Osteocyte (in vitro differentiated cells): ENCODE data around the gene TCERG1L. TPM values are rescaled to one million over a fixed set of nuclear protein-coding genes. Genes with fewer than 3 reads are reported as not detected.

ENCODE experiments used
- DNase-seq: peaks from one replicate; pipeline ENCODE4 v3.0.0; 2021; ENCODE audit warnings: mixed read lengths; ENCODE audit not compliant: unreplicated experiment; ENCODE audit errors: extremely low spot score
- H3K27ac Mint-ChIP-seq: one replicate; pipeline ENCODE4 v1.8.0; 2021; ENCODE audit warnings: mild to moderate bottlenecking, mixed read lengths; ENCODE audit not compliant: unreplicated experiment
- H3K27me3 Mint-ChIP-seq: one replicate; pipeline ENCODE4 v1.8.0; 2021; ENCODE audit warnings: mixed read lengths; ENCODE audit not compliant: unreplicated experiment
- H3K36me3 Mint-ChIP-seq: one replicate; pipeline ENCODE4 v1.8.0; 2021; ENCODE audit warnings: mixed read lengths; ENCODE audit not compliant: unreplicated experiment
- H3K4me1 Mint-ChIP-seq: one replicate; pipeline ENCODE4 v1.8.0; 2021; ENCODE audit warnings: mixed read lengths; ENCODE audit not compliant: unreplicated experiment
- H3K4me3 Mint-ChIP-seq: one replicate; pipeline ENCODE4 v1.8.0; 2021; ENCODE audit warnings: mild to moderate bottlenecking, moderate library complexity, mixed read lengths; ENCODE audit not compliant: unreplicated experiment
- H3K9me3 Mint-ChIP-seq: one replicate; pipeline ENCODE4 v1.8.0; 2021; ENCODE audit warnings: mixed read lengths; ENCODE audit not compliant: unreplicated experiment
- total RNA-seq: library from RNA; stranded (reverse); gene quantifications from 2 replicates; pipeline ENCODE4 v1.2.1, GENCODE V29; 2021
- TF ChIP-seq, protein P1 (sequence below): fragments of 200-600 bp; sonication (generic); IDR thresholded peaks from 2 replicates; pipeline ENCODE4 v1.5.0; 2021; ENCODE audit warnings: antibody characterized with exemption, mild to moderate bottlenecking, moderate library complexity

The TCERG1L gene
- total RNA-seq, 1 donor from 2014 or later = not detected

- H3K36me3 Mint-ChIP-seq = peaks cover 3% of the 10 kb centered on the region
- H3K27me3 Mint-ChIP-seq = no peaks in the 10 kb centered on the region
- no peak overlapping the region for H3K4me3 Mint-ChIP-seq
- H3K4me1 Mint-ChIP-seq = no peaks in the 10 kb centered on the region
- TF ChIP-seq, protein P1, sequence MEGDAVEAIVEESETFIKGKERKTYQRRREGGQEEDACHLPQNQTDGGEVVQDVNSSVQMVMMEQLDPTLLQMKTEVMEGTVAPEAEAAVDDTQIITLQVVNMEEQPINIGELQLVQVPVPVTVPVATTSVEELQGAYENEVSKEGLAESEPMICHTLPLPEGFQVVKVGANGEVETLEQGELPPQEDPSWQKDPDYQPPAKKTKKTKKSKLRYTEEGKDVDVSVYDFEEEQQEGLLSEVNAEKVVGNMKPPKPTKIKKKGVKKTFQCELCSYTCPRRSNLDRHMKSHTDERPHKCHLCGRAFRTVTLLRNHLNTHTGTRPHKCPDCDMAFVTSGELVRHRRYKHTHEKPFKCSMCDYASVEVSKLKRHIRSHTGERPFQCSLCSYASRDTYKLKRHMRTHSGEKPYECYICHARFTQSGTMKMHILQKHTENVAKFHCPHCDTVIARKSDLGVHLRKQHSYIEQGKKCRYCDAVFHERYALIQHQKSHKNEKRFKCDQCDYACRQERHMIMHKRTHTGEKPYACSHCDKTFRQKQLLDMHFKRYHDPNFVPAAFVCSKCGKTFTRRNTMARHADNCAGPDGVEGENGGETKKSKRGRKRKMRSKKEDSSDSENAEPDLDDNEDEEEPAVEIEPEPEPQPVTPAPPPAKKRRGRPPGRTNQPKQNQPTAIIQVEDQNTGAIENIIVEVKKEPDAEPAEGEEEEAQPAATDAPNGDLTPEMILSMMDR = no peak
- no peak for DNase-seq
- H3K9me3 Mint-ChIP-seq = peaks cover 22% of the 10 kb centered on the region
- H3K27ac Mint-ChIP-seq = no peak overlapping the region
Observed at GRCh38 chr10:131093795-131094366, 217.6 kb downstream of the TCERG1L start.

GRCh38 chr10:131093346-131093745 lies 218.2 kb downstream of the TCERG1L start:
- H3K4me3 Mint-ChIP-seq = no peak overlapping the region
- H3K27ac Mint-ChIP-seq = no peak overlapping the region
- H3K4me1 Mint-ChIP-seq = no peaks in the 10 kb centered on the region
- peaks cover 21% of the 10 kb centered on the region for H3K9me3 Mint-ChIP-seq
- H3K27me3 Mint-ChIP-seq = no peaks in the 10 kb centered on the region
- DNase-seq = no peak
- H3K36me3 Mint-ChIP-seq = peaks cover 3% of the 10 kb centered on the region
- TF ChIP-seq, protein P1 = no peak

DNA sequence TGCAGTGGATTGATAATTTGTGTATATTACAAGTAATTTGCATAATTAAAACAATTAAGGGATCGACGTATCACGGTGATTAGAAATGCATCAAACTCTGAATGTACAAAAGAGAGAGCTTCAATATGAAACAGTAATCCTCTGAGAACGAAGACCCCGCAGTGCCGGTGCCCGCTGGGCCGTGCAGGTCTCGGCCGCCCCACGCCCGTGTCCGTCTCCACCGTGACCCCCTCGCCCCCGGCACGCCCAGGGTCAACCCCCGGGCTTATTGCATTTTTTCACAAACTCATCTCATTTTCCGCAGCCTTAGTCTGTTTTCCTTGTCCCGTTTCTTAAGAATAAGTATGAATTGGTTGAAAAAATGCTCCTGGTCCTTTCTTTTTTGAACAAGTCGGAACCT lies 218.6 kb downstream of the TCERG1L start:
- Mint-ChIP-seq H3K9me3 (peaks cover 20% of the 10 kb centered on the region), H3K4me3 (no peak overlapping the region), H3K4me1 (no peaks in the 10 kb centered on the region), H3K27me3 (no peaks in the 10 kb centered on the region), H3K36me3 (peaks cover 3% of the 10 kb centered on the region), H3K27ac (no peak overlapping the region)
- TF ChIP-seq, protein P1 = no peak
- DNase-seq = no peak

DNA sequence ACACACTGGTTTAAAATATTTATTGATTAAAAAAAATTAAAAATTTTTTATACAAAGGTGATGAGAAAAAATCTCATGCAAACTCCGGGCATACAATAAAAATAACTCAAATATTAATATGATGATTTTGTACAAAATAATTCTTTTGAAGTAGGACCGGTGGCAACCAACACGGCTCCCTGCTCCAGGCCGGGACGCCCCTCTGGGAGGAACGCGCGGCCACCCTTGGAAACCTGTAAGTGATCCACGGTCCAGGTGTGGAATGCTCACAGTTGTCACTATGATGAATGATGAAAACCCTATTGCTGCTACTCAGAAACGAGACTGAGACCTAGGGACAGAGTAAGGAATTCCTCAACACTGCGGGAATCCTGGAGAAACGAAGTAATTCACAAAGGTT lies 219.1 kb downstream of the TCERG1L start:
- no peak overlapping the region for H3K27ac Mint-ChIP-seq
- no peak for DNase-seq

GRCh38 chr10:131091682-131092081 lies 219.8 kb downstream of the TCERG1L start:
- TF ChIP-seq, protein P1 = no peak
- H3K4me3 Mint-ChIP-seq = no peak overlapping the region
- no peak overlapping the region for H3K27ac Mint-ChIP-seq
- DNase-seq = no peak
- H3K9me3 Mint-ChIP-seq = peaks cover 24% of the 10 kb centered on the region
- H3K4me1 Mint-ChIP-seq = no peaks in the 10 kb centered on the region
- no peaks in the 10 kb centered on the region for H3K27me3 Mint-ChIP-seq
- H3K36me3 Mint-ChIP-seq = peaks cover 3% of the 10 kb centered on the region

More for the DNA sequence above, 219.1 kb downstream of the TCERG1L start:
- Mint-ChIP-seq H3K36me3 (peaks cover 3% of the 10 kb centered on the region), H3K4me1 (no peaks in the 10 kb centered on the region), H3K9me3 (peaks cover 17% of the 10 kb centered on the region), H3K27me3 (no peaks in the 10 kb centered on the region), H3K4me3 (no peak overlapping the region)
- TF ChIP-seq, protein P1 = no peak
